Fibroblast of lung (primary cell): ENCODE measurements around the gene DRICH1. TPM values are rescaled to one million over a fixed set of nuclear protein-coding genes. Genes with fewer than 3 reads are reported as not detected.

ENCODE experiments used
- DNase-seq, 2 donors: peaks; one replicate each; pipeline versions ENCODE4 v3.0.0 to v3.0.0-alpha.2; 2010; ENCODE audit warnings: low read depth in 2 of 2
- H2AFZ ChIP-seq: 2 replicates; pipeline ENCODE4 v1.5.1; 2012; ENCODE audit warnings: low read length, control low read depth, inconsistent platforms
- H3K27ac ChIP-seq: 2 replicates; pipeline ENCODE4 v1.5.1; 2011; ENCODE audit warnings: low read length, control low read depth; ENCODE audit not compliant: insufficient read depth
- H3K27me3 ChIP-seq: 2 replicates; pipeline ENCODE4 v1.5.1; 2011; ENCODE audit warnings: mild to moderate bottlenecking, low read length; ENCODE audit not compliant: control insufficient read depth, insufficient read depth
- H3K36me3 ChIP-seq: 2 replicates; pipeline ENCODE4 v1.5.1; 2011; ENCODE audit warnings: low read length; ENCODE audit not compliant: control insufficient read depth, insufficient read depth
- H3K4me1 ChIP-seq: 2 replicates; pipeline ENCODE4 v1.5.1; 2011; ENCODE audit warnings: low read length; ENCODE audit not compliant: control insufficient read depth, insufficient read depth; ENCODE audit errors: extremely low read depth
- H3K4me2 ChIP-seq: 2 replicates; pipeline ENCODE4 v1.5.1; 2011; ENCODE audit warnings: low read length, control low read depth; ENCODE audit not compliant: insufficient read depth; ENCODE audit errors: extremely low read depth
- H3K4me3 ChIP-seq, 4 experiments: fragments of 200-600 bp in 1 of 4; sonication (generic) in 1 of 4; replicated peaks in 1 of 4; 2 replicates each; pipeline ENCODE4 v1.5.1; 2011 to 2016; ENCODE audit warnings: low read length in 4 of 4, low read depth in 3 of 4, mild to moderate bottlenecking in 3 of 4, control low read depth in 2 of 4, inconsistent platforms in 1 of 4, mixed read lengths in 1 of 4; ENCODE audit not compliant: insufficient read depth in 1 of 4; ENCODE audit errors: control extremely low read depth in 1 of 4
- H3K79me2 ChIP-seq: 2 replicates; pipeline ENCODE4 v1.5.1; 2012; ENCODE audit warnings: mild to moderate bottlenecking, low read length, inconsistent platforms; ENCODE audit not compliant: control insufficient read depth, insufficient read depth
- H3K9ac ChIP-seq: 2 replicates; pipeline ENCODE4 v1.5.1; 2011; ENCODE audit warnings: mild to moderate bottlenecking, low read length, control low read depth; ENCODE audit not compliant: insufficient read depth
- H3K9me3 ChIP-seq: 2 replicates; pipeline ENCODE4 v1.5.1; 2012; ENCODE audit warnings: low read depth, low read length; ENCODE audit not compliant: control insufficient read depth, insufficient read depth
- H4K20me1 ChIP-seq: 2 replicates; pipeline ENCODE4 v1.5.1; 2011; ENCODE audit warnings: low read length; ENCODE audit not compliant: control insufficient read depth, insufficient read depth; ENCODE audit errors: extremely low read depth
- CTCF ChIP-seq, 2 donors: IDR thresholded peaks in 1 of 2; conservative IDR thresholded peaks in 1 of 2; 1 replicate in 1 of 2; 2 replicates in 1 of 2; pipeline ENCODE4 v1.5.1; 2011 to 2012; ENCODE audit warnings: low read length in 2 of 2, control low read depth in 1 of 2, inconsistent platforms in 1 of 2, low read depth in 1 of 2, mild to moderate bottlenecking in 1 of 2
- EZH2 ChIP-seq: IDR thresholded peaks from 2 replicates; pipeline ENCODE4 v1.5.1; 2012; ENCODE audit warnings: low read length, control low read depth, mild to moderate bottlenecking; ENCODE audit errors: missing control alignments
- polyA plus RNA-seq, 2 donors: library from polyadenylated mRNA; depleted of rRNA in 1 of 2; stranded (reverse) in 1 of 2; unstranded in 1 of 2; fragments of >200 nt; gene quantifications; 2 replicates each; pipeline ENCODE4 v1.2.1, GENCODE V29; 2011 to 2012; ENCODE audit warnings: missing spikeins in 1 of 2
- total RNA-seq: library from RNA; depleted of rRNA; stranded (reverse); fragments of >200 nt; gene quantifications from 2 replicates; pipeline ENCODE4 v1.2.1, GENCODE V29; 2014

Gene DRICH1
- total and polyA plus RNA-seq, 2 donors (not counting 1 experiment from before 2014, with no cell fraction given), result not detected

DNA sequence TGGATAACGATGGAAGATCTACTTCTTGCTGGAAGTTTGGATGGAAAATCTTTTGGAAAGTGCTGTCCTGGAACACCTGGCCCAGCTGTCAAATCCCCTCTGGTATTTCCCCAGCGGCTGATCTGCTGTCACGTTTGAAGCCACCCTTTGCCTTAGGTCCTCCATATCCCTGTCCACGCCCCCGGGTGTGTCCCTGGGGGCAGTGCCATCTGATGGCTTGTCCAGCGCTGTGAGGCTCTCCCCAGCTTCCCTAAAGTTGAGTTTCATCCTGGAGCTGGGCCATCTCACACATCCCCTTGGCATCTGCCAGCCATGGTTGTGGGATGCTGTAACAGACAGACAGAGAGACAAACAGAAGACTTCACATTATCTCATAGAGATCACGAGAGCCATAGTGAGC is 49.0 kb downstream of the DRICH1 start:
- no peak for DNase-seq
- no peaks in the 10 kb centered on the region for H3K79me2 ChIP-seq
- no peak overlapping the region for H2AFZ ChIP-seq
- no peaks in the 10 kb centered on the region for H3K27me3 ChIP-seq
- H3K9me3 ChIP-seq, result no peaks in the 10 kb centered on the region
- H3K4me2 ChIP-seq, result no peak overlapping the region
- no peaks in the 10 kb centered on the region for H3K4me1 ChIP-seq
- no peak overlapping the region for H3K9ac ChIP-seq
- H3K36me3 ChIP-seq, result no peaks in the 10 kb centered on the region
- H4K20me1 ChIP-seq, result no peaks in the 10 kb centered on the region
- H3K4me3 ChIP-seq, result no peak overlapping the region
- H3K27ac ChIP-seq, result no peak overlapping the region
- TF ChIP-seq CTCF (conservative IDR thresholded peaks at IDR 0.05 in 1 of 2, IDR thresholded peaks at IDR 0.05 in 1 of 2; ENCODE audit: low read depth in 1 of 2, low read length in 2 of 2) (no peak), EZH2 (no peak)

GRCh38 chr22:23581260-23581650 is 50.9 kb downstream of the DRICH1 start:
- H3K79me2 ChIP-seq, result no peaks in the 10 kb centered on the region
- H3K4me1 ChIP-seq, result no peaks in the 10 kb centered on the region
- H3K4me2 ChIP-seq, result no peak overlapping the region
- H3K9me3 ChIP-seq, result no peaks in the 10 kb centered on the region
- no peak overlapping the region for H3K9ac ChIP-seq
- no peaks in the 10 kb centered on the region for H4K20me1 ChIP-seq
- H3K36me3 ChIP-seq, result no peaks in the 10 kb centered on the region
- H3K4me3 ChIP-seq, result no peak overlapping the region
- no peak overlapping the region for H3K27ac ChIP-seq
- no peak overlapping the region for H2AFZ ChIP-seq
- H3K27me3 ChIP-seq, result no peaks in the 10 kb centered on the region
- TF ChIP-seq EZH2, result no peak
- no peak for TF ChIP-seq CTCF (conservative IDR thresholded peaks at IDR 0.05 in 1 of 2, IDR thresholded peaks at IDR 0.05 in 1 of 2; ENCODE audit: low read depth in 1 of 2, low read length in 2 of 2)
- DNase-seq, result no peak

GRCh38 chr22:23580576-23581259 is 51.4 kb downstream of the DRICH1 start:
- TF ChIP-seq CTCF (conservative IDR thresholded peaks at IDR 0.05 in 1 of 2, IDR thresholded peaks at IDR 0.05 in 1 of 2; ENCODE audit: low read depth in 1 of 2, low read length in 2 of 2) (no peak), EZH2 (no peak)
- no peaks in the 10 kb centered on the region for H3K36me3 ChIP-seq
- DNase-seq, result no peak
- no peaks in the 10 kb centered on the region for H3K9me3 ChIP-seq
- H2AFZ ChIP-seq, result no peak overlapping the region
- H3K27me3 ChIP-seq, result no peaks in the 10 kb centered on the region
- no peak overlapping the region for H3K4me2 ChIP-seq
- H3K79me2 ChIP-seq, result no peaks in the 10 kb centered on the region
- H3K4me3 ChIP-seq, result no peak overlapping the region
- no peaks in the 10 kb centered on the region for H4K20me1 ChIP-seq
- H3K4me1 ChIP-seq, result no peaks in the 10 kb centered on the region
- H3K9ac ChIP-seq, result no peak overlapping the region
- H3K27ac ChIP-seq, result no peak overlapping the region
